Stimulated activated CD4-positive, alpha-beta T cell treated with anti-CD3 and anti-CD28 coated beads, Interleukin-4, amount 100 ng/mL, for 1 hour (primary cell): Measurements from ENCODE around the gene BBIP1.

Experiments
- DNase-seq: peaks from one replicate; pipeline ENCODE4 v3.0.0-alpha.2; 2020

BBIP1 gene

DNA sequence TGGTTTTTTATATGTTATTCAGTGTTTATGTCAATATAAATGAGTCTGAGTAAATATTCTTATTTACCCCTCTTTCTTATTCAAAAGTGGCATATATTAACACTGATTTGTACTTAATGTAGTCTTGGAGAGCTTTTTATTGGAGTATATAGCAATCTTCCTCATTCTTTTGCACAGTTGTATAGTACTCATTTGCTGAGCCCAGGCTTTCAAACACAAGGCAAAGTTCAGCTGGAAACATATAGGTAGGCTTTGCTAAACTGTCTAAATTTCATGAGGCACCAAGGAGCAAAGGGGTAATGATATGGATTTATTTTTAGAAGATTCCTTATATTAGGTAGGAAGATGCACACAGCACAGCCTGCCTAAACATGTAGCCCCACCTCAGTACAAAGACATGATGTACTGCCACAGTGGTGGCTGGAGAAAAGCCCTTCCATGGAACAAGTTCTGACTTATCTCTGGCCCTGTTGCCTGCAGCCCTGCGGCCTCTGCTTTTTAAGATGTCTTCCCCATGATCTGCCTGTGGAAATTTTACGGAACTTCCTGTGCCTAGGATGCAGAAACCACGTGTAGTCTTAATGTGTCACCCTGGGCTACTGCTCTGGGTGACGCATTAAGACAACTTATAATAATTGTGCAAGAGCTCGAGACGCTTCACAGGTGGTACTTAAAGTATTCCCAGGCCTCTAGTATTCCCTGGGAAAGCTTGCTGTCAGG is 56.9 kb downstream of the BBIP1 start:
- no peak for DNase-seq

DNA sequence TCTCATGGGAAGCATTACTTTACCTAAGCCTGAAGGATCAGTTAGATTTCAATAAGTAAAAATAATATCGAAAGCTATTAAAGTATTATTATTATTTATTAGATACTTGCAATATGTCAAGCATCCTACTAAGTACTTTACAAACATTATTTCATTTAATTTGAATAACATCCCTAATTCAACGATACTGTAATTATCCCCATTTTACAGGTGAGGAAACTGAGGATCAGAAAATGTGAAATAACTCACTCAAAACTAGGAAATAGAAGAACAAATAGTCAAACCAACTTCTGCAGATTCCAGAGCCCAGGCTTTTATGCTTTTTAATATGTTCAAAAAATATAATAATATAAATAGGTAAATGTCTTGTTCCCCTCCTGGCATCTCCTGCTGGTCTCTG is 57.5 kb downstream of the BBIP1 start:
- DNase-seq: no peak

GRCh38 chr10:110860576-110861241 is 58.3 kb downstream of the BBIP1 start:
- no peak for DNase-seq

DNA sequence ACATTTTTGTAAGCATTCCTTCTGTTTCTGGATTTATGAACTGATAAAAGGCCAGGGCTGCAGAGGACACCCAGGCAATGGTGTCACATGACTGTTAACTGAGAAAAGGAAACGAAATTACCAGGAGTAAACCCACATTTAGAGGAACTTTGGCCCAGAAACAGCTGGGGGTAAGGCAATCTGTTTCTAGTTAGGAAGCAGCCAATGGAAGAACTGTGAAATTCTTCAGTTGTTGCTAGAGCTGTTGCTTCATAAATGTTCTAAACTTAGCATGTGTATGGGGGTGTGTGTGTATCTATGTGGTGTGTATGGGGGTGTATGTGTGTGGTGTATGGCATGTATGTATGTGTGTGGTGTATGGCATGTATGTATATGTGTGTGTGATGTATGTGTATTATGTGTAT is 59.0 kb downstream of the BBIP1 start:
- DNase-seq: no peak

DNA sequence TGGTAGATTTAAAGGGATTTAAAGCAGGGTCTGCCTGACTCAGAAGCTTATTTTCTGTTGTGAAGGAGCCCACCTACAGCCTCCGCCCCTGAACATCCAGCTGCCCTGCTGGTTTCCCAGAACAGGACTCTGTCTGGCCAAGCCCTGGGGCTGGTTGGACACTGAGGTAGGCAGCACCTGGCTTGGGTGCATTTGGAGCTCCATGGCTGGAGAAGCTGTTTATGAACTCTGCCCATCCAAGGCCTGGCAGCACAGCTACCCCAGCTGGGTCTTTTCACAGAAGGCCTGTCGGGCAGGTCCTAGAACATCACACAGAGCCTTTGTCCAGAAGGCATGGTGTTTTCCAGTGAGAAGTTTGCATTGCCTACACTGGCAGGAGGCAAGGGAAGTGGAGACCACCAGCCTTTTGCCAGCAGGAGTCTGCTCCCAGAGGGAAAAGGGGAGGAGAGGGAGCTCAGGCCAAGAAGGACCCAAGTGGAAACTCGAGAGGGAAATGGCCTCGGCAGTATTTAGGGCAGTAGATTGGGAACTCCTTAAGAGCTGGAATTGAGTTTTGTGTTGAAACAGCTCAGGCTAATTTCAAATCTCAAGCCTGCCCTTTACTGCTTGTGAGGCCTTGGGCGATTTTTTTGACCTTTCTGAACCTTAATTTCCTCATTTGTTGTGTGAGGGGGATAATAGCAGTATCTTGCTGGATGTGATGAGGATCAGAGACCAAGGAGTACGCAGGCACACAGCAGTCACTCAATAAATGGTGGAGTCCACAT is 59.6 kb downstream of the BBIP1 start:
- no peak for DNase-seq

DNA sequence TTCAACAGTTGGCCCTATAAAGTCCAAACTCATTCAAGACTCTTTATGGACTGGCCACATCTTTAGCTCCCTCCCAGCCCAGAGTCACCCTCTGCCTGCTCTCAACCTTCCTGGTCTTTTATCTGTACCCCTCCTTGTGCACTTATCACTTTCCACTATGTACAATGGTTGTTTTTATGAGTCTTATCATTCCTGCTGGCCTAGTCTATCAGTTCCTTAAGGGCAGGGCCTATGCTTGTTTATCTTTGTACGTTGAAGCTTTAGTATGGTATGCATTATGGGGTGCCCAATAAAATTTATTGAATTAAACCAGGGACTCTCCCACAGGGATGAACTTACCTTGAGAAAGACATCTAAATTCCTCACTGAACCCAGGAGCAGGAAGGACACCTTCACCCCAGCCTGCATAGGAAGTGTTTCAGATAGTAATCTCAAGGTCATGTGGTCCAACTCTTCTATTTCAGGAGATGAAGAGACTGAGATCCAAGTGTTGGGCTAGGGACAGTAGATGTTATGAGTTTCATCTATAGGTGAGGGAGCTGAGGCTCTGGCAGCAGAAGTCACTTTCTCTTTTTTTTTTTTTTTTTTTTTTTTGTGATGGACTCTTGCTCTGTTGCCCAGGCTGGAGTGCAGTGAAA is 60.6 kb downstream of the BBIP1 start:
- no peak for DNase-seq

DNA sequence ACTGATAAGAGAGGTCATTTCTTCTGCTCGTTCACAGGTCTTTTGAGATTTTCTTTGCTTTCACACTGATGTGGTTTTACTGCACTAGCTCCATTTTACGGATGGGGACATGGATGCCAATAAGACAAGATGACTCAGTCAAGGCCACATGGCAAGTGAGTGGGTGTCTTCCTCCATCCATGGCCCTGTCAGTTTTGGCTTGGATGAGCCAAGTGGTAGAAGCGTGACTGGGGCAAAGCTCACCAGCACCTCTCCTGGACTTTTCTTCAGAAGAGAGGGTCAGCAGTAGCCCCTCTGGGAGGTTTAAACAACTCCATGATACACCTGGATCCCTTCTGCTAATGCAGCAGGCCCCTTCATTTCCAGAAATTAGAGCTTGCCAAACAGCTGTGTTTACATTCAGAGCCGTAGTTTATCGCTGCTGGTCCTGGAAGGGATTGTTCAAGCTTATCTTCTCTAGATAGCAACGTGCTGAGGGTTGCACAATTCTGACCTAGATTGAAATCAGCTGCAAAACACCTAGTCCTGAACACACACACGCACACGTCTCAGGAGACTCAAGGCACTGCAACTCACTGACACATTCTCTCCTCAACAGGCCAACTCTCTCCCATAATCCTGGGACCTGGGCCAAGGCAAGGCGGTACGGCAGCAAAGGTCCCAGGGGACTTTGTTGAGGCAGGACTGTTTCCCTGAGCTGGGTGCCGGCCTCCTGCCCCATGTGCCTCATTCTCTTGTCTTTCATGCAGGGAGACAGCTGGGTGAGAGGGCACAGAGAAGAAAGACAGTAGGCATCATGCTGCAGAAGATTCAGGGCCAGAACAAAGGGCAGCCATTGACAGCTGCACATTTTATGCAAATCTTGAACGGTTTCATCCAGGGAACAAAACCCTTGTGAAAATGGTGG is 61.5 kb downstream of the BBIP1 start:
- DNase-seq: no peak

GRCh38 chr10:110853921-110854605 is 64.9 kb downstream of the BBIP1 start:
- DNase-seq: no peak

DNA sequence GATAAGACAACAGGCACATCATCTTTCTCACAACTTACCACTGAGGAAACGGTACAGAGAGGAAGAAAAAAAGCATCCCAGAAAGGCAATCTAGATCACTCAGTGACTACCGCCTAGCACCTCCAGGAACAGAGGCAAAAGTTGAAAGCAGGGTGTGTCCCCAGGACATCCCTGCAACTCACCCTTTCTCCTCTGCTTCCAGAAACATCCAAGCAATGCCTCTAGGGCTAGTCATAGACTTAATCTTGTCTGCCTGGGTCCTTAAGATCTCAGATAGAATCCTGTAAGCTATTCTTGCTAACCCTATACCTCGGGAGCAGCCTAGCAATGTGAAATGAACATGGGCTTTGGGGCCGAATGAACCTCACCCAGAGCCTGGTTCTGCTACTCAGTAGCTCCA is 66.0 kb downstream of the BBIP1 start:
- no peak for DNase-seq

GRCh38 chr10:110852255-110852896 is 66.6 kb downstream of the BBIP1 start:
- no peak for DNase-seq

- no peak for DNase-seq
These were observed 67.9 kb downstream of the BBIP1 start for GRCh38 chr10:110851020-110851612.

- no peak for DNase-seq
These were observed 68.9 kb downstream of the BBIP1 start for GRCh38 chr10:110850099-110850498.
